Endometrium (tissue), 2 donors: ENCODE measurements around the gene BCAR1.
"Not testable (repeated sequence)": the region's sequence is repeated elsewhere in the genome, so short reads cannot be mapped to it uniquely, and the experiment has no call there.

Experiments
- FAIRE-seq: peaks from 2 replicates; lab custom pipeline; 2012; peaks lifted over from hg19 to GRCh38; lab: Jason Lieb, UNC
- donor health status: control.
- donor health status: control.

Gene BCAR1

DNA sequence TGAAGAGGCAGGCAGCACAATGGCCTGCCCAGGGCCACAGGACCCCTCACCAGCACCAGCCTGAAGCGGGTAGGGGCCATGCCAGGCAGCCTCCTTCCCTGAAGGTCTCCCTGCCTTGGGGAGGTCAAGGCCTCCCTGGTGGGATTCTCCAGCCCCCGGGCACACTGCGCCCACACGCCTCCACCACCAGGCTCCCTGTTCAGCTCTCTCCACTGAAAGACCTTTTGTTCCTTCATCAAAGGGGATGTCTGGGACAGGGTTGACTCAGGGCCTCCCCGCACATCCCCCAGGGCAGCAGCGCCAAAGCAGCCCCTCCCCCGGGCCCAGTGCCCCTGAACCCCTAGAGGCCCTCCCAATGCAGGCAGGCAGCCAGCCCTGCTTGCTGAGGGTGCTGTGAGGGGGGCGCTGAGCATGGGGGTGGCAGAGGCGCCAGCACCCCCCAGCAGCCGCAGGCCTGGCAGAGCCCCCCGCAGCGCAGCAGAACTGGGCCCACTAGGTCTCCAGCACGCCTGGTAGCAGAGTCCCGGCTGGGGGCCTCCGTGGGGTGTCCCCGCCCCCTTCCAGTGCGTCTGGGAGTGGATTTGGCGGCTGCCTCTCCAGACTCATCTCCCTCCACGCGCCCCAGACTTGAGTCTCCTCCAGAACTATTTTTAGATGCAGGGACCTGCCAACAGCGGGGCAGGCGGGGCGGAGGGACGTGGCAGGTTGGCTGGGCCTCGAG lies 13.1 kb downstream of the BCAR1 start:
- FAIRE-seq = no peak

DNA sequence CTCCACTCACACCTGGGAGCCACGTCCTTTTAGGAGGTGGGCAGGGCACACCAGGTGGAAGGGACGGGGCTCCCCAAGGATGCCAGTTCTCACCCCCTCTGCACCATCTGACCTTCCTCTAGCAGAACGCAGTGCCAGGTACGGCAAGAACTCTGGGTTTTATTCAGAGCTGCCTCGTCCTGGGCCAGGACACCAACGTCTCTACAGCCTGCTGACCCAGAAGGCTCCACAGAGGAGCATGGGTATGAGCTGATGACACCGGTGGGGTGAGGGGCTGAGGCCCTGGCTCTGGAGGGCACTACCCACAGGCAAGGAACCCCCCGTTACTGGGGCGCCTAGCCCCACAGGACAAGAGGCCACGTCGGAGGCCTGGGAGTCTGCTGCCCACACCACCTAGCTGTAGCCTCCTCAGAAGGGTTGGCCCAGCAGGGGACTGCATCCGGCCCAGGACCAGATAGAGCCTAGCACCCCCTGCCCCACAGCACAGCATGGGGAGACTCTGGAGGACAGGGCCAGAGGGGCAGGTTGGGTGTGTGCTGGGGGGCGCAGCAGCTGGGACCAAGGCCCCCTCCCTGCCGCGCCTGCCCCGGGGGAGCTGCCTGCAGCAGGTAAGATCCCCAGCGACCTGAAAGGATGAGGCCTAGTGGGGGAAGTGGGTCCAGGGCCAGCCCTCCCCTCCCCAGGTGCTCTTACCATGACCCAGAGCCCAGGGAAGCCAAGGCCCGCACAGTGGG lies 13.9 kb downstream of the BCAR1 start:
- FAIRE-seq = no peak

DNA sequence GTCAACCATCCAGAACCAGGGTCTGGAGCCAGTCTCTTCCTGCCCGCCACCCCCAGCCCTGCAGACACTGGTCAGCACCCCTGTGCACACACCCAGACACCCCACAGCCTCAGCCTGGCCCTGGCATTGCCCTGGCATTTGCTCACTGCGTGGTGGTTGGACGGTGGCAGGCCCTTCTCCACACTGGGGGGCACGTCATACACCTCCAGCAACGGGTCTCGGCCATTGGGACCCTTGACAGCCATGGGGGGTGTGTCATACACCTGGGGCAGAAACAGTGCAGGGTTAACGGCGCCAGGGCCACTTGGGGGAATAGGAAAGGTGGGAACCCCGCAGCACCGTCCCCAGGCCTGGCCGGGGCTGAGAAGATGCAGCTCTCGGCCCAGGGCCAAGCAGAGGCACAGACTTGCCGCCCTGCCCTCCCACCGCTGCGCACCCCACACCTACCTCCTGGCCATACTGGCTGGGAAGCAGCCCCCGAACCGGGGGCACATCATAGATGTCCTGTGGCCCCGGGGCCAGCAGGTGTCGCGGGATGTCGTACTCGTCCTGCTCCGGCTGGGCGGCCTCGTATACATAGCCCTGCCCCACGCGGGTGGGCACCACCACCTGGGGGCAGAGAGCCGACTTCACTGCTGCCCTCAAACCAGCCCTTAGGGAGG lies 14.6 kb downstream of the BCAR1 start:
- FAIRE-seq = no peak

DNA sequence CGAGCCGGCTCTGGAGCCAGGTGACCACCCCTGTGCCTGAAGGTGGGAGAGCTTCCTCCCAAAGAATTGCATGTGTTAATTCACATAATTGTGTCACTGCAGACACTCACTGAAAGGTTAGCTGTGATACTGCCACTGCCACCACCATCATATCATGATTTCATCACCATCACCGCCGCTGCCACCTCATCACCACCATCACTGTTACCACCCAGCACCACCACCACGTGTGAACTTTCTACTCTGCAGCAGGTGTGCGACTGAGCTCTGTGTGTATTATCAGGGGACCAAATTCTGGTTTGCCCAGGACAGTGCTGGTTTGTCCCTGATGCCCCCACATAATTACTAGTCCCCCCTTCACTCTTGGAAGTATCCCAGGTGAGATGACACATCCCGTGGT lies 15.2 kb downstream of the BCAR1 start:
- no peak for FAIRE-seq

DNA sequence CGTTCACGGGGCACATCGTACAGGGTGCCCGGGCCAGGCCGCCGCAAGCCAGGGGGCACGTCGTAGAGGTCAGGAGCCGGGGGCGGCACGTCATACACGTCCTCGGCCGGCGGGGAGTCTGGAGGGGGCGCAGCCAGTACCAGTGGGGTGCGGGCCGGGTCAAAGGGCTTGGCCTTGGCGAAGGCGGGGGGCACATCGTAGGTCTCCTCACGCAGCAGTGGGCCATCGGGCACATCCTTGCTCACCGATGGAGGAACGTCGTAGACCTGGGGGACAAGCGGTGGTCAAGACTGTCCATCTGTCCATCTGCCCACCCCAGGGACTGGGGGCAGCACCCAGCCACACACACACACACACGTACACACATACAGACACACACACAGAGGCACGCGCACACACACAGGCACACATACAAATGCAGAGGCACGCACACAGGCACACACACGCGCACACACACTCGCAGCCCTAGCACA lies 15.7 kb downstream of the BCAR1 start:
- no peak for FAIRE-seq

DNA sequence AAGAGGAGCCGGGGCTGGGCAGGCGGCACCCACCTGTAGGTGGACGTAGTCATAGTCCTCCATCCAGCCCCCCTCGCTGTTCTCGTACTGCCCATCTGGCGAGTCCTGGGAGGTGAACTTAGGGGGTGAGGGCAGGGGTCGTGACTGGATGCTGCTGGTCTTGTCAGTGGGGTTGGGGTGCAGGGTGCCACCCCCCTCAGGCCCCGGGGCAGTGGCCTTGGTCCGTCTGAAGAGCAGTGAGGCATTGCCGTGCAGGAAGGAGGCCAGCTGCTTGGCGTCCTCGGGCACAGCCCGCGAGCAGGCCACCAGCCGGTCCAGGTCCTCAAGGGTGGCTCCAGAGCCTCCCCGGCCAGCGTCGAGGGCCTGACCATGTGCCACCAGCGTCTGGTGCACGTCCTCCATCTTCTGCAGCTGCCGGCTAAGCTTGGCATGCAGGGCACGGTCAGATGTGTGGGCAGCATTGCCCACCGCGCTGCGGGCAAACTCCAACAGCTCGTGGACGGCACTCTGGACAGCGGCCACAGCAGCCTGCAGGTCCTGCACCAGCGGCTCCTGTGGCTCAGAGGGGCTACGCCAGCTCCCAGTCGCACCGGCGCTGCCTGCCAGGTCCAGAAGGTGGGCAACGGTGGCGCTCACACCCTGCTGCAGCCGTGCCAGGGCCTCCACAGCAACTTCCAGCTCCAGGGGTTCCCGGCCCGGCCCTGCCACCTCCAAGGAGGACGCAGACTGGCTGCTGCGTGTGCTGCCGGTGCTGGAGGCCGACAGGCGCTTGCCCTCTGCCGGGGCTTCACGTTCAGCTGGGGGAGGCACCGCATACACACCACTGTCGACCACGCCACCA lies 16.3 kb downstream of the BCAR1 start:
- FAIRE-seq = no peak

DNA sequence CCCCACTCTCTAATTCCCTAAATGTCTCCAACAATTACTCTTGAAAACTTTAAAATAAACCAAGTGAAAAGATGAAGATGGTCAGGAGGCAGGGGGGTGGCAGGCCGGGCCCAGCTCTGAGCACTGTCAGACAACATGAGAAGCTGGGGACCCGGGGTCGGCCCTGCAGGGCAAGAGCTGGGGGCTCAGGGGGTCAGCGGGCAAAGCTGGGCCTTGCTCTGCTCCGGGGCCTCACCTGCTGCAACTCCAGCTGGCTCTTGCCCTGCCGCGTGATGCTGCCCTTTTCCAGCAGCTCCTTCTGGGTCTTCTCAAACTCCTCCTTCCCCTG lies 17.8 kb downstream of the BCAR1 start:
- FAIRE-seq = no peak

DNA sequence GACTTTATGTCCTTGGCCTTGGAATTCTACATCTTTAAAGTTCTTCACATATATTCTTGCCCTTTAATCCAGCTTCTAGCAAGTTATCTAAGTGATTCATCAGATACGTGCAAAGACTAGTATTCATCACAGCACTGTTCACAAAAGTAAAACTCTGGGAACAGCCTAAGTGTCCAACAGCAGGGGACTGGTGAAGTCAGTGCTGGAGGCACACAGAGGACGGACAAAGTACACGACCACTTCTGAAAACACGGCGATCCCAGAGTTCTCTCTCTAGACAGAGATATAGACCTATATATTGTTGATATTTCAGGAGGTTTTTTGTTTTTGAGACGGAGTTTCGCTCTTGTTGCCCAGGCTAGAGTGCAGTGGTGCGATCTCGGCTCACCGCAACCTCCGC lies 19.9 kb downstream of the BCAR1 start:
- no peak for FAIRE-seq

DNA sequence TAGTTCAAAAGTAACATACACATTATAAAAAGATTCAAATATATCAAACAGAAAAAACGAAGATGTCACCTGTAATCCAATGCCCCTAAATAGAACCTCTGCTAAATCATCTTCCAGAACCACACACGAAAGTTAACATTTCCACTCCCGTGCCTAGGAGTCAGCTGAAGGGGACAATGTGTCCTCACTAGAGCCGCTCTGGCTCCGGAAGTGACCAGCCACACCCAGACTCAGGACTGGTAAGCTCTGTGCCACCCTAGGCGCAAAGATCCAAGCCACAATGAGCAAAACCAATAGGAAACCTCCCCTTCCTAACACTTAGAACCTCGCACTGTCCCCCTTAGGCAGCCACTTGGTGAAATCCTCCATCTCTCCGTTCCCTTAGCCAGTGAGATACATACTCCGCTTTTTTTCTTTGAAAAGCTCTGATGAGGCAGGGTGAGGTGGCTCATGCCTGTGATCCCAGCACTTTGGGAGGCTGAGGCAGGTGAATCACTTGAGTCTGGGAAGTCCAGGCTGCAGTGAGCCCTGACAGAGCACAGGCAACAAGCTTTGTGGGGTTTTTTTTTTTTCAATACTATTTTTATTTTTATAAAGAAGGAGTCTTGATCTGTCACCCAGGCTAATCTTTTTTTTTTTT lies 20.8 kb downstream of the BCAR1 start:
- no peak for FAIRE-seq

DNA sequence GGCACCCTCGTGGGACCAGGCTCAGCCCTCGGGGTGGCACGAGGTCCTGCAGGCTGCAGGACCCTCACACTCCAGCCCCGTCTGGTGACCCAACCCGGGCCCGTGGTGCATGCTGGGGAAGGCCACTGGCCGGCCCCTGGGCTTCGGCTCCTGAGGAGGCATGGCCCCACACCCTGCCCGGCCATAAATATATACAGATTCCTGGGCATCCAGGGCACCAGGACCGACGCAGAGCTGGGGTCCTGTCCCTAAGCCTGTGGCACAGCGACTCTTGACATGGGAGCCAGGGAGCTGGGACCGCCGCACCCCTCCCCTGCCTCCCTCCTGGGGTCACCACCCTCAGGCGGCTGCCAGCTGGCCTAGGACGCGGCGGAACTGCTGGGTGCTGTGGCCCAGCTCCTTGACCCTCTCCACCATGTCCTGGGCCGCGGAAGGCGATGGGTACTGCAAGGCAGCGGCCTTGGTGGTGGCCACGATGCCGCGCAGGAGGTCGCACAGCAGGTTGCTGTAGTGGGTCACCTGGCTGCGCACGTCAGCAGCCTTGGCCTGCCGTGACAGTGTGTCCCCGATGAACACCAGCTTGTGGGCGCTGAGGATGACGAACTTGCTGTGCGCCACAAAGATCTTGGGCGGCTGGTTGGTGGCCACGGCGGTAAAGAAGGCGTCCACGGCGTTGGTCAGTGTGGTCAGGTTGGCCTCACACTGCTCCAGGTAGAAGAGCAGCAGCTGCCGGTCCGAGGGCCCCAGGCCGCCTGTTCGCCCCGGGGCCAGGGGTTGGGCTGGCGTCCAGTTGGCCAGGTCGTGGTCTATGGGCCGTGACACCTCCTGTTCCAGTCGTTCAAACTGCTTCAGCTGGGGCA lies 22.0 kb downstream of the BCAR1 start:
- no peak for FAIRE-seq

DNA sequence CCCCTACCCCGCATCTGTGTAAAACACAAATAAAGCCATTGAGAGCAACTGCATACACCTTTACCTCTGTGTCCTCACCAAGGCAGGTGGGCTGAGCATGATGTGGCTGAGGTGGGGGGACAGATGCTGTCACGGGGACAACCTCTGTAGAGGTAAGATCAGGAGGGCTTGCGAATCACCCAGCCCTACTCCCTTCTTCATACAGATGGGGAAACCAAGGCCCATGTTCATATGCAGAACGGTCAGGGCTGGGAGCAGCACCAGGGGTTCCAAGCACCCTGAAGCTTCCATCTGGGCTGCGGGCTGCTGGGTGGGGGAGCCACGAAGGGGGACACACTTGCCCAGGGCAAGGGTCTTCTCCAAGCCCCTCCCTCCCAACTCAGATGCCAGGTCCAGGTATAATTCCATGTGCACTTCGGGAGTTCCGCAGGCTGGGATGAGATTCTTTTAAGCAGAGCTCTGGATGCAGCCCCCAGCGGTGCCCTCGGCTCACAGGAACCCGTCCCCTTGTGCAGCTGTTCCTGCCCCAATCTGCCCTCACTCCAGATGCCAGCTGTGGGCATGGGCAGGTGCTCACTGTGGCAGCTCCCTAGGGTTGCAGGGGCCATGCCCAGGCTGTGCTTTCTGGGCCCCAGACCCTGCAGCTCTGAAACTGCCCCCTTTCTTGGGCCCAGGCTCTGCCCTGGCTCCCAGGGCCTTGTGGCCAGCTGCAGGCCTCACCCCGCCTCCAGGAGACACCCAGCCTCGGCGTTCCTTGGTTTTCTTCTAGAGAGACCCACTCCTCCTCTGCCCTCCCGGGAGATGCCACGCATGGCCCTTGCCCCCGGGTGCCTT lies 23.1 kb downstream of the BCAR1 start:
- FAIRE-seq = no peak

DNA sequence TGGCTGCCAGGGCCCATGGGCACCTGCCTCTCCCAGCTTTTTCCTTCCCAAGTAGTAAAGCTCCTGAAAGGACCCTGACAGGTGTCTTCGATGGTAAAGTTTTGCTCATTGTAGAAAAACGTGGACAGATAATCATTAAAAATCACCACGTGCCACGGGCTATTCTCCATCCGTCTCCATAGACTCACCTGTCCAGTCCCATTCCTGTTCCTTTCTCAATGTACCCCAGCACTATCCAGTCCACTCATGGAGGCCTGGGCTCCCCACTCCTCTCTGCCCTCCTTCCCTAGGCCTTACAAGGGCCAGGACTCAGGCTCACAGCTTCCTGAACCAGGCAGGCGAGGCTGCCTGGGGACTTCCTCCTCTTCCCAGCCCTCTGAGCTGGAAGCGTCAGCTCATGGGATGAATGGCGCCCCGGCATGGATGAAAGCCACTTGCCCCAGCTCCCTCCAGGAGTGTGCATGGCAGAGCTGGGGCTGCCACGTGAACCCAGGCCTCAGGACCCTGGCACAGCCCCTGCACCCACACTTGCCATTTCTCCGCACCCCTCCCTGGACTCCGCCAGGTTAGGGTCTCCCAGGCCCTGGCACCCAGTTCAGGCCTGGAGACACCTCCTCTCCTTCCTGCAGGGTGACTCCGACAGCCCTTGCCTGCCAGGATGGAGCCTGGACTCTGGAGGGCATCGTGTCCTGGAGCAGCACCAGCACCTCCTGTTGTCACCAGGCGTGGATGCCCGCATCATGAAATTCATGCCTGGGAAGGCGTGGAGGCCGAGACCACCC lies 23.9 kb downstream of the BCAR1 start:
- FAIRE-seq = no peak

DNA sequence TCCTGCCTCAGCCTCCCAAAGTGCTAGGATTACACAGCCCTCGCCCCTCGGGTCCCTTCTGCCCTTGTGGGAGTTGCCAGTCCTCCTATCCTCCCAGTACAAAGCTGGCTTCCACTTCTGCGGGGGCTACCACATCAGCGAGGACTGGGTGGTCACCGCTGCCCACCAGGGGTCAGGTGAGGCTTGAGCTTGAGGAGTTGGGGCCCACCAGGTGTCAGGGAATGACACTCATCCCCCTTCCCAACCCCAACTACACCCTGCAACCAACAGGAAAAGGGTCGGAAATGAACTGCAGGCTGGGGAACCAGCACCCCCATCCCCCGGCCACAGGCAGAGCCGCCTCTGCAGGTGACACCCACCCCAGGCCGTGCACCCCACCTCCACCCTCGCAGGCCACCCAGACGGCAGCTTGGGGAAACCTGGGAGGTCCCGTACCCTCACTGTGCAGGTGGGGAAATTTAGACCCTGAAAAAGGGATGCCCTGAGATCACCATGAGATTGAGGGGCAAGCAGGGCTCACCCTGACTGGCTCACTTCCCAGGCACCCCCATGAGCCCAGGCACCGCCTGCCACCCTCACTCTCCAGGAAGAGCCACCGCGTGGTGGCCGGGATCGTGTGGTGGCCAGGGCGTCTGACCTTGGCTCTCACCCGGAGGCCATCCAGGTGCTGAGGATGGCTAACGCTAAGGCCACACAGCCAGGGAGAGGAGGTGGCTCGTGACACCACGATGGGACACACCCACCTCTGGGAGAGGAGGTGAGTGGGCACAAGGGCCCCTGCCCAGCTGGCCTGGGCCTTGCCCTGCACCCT lies 24.7 kb downstream of the BCAR1 start:
- no peak for FAIRE-seq

DNA sequence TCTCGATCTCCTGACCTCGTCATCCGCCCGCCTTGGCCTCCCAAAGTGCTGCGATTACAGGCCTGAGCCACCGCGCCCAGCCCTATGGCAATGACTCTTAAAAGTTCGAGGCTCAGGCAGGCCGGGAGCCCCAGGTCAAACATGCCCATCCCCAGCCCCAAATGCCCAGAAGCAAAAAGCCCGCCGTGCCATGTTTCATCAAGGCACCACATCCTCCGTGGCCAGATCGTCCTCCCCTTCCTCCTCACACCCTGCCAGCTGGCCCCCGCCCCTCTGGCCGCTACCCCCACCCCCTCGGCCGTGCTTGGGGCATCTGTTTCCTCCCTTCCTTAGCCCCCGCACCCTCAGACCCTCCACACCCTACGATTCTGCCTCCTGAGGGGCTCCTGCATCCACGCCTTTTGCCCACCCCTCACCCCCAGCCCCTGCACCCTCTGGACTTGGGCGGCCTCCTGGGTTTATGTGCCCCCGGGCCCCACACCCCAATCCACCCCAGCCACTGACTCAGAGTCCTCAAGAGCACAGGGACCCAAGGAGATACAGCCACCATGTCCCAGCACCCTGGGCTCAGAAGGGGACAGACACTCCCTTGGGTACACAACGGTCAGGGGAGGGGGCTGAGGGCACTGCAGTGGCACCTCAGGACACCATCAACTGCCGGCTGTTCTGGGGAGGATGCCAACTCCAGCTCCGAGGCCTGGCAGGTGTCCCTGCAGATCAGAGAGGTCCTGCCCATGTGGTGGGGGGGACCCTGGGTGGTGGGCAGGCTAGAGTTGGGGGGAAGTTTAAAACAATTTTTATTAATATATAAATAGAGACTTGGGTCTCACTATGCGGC lies 25.5 kb downstream of the BCAR1 start:
- no peak for FAIRE-seq

DNA sequence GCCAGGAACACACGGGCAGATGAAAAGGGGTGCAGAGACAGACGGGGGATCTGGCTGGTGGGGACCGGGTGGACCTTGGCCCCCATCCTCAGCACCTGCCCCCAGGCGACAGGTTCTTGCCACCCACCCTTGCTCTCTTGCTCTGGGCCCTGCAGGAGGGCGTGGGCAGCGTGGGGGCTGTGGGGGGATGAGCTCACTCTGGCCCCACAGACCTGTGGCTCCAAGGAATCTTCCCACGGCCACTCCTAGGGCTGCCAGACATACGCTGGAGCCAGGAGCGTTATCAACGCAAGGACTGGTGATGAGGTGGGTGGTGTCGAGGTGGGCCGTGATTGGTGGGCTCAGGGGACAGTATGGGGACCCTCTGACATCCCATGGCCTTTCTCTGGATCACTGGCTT lies 26.3 kb downstream of the BCAR1 start:
- no peak for FAIRE-seq

DNA sequence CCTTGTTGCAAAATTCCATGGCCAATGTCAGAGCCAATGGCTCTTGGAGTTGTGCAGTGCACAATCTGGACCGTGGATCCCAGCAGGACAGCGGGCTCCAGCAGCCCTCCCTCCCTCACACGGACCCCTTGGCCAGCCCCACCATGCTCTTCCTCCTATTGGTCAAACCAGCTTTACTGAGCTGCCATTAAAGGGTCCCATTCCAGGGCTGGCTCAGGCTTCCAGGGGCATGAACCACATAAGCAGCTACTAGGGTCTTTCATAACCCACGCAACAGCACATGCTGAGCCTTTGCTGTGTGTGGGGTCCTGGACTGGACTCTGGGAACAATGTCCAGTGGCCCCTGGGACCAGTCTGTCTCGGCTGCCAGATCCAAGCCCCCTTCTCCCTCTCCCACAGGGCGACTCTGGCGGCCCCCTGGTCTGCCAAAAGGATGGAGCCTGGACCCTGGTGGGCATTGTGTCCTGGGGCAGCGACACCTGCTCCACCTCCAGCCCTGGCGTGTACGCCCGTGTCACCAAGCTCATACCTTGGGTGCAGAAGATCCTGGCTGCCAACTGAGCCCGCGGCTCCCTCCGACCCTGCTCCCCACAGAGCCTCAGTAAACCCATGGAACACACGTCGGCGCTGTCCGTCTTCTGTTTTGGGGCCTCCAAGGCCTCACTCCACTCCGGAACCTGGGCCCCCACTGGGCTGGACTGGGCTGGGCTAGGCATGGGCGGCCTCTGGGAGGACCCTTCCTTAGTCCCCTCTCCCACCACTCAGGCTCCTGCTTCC lies 26.9 kb downstream of the BCAR1 start:
- FAIRE-seq = no peak

DNA sequence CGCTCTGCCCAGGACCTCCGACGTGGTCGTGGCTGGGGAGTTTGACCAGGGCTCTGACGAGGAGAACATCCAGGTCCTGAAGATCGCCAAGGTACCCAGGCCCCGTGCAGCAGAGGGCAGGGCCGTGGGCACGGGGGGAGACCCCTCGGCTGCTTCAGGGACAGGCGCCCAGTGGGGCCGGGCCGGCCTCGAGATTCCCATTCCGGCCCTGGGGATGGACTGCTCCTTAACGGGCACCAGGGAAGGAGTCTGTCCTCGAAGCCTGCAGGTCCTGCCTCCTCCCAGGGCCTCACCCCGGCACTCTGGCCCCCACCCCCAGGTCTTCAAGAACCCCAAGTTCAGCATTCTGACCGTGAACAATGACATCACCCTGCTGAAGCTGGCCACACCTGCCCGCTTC lies 28.3 kb downstream of the BCAR1 start:
- FAIRE-seq = not testable (repeated sequence)
